AG04449 (cell line): ENCODE results near the gene PRKCZ.

Experiments
- CTCF ChIA-PET: fragments of 350-600 bp; formaldehyde crosslinking; extraction: SDS; loops from one replicate; lab custom pipeline; 2021; ENCODE audit warnings: antibody characterized with exemption; lab: Yijun Ruan, JAX
- POLR2A ChIA-PET: fragments of 400-600, 350-600 bp; formaldehyde crosslinking; extraction: SDS; loops from one replicate; lab custom pipeline; 2020; ENCODE audit warnings: antibody characterized with exemption, inconsistent platforms; lab: Yijun Ruan, JAX
- DNase-seq: peaks from one replicate; pipeline ENCODE4 v3.0.0-alpha.2; 2010; ENCODE audit warnings: low read depth, low spot score
- H3K4me3 ChIP-seq: 2 replicates; pipeline ENCODE4 v1.5.1; 2011; ENCODE audit warnings: low read depth, mild to moderate bottlenecking, control low read depth, low read length
- CTCF ChIP-seq: IDR thresholded peaks from one replicate; pipeline ENCODE4 v1.5.1; 2011; ENCODE audit warnings: mild to moderate bottlenecking, moderate library complexity, low read length, control low read depth, inconsistent platforms; ENCODE audit not compliant: insufficient read depth; ENCODE audit errors: missing control alignments

The PRKCZ gene

DNA sequence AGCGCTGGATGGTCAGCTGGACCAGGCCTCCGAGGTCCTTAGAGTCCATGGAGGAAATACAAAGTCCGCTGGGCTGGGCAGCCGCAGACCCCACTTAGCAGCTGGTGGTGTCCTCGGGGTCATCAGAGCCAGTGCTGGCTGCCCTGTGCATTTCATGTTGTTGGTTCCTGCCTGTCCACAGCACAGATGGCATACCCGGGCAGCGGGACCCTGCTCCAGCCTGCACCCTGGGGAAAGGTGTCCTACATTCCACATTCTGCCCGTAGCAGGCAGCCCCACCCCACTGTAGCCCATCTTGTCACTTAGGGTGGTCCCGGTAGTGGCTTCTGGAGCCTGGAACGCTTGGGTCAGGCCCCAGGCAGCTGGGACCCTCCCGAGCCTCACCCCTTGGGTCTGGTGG, 19.8 kb downstream of the PRKCZ start:
- TF ChIP-seq CTCF = no peak
- CTCF ChIA-PET = no interaction called here
- DNase-seq = no peak
- H3K4me3 ChIP-seq = no peak overlapping the region
- POLR2A ChIA-PET = no interaction called here

DNA sequence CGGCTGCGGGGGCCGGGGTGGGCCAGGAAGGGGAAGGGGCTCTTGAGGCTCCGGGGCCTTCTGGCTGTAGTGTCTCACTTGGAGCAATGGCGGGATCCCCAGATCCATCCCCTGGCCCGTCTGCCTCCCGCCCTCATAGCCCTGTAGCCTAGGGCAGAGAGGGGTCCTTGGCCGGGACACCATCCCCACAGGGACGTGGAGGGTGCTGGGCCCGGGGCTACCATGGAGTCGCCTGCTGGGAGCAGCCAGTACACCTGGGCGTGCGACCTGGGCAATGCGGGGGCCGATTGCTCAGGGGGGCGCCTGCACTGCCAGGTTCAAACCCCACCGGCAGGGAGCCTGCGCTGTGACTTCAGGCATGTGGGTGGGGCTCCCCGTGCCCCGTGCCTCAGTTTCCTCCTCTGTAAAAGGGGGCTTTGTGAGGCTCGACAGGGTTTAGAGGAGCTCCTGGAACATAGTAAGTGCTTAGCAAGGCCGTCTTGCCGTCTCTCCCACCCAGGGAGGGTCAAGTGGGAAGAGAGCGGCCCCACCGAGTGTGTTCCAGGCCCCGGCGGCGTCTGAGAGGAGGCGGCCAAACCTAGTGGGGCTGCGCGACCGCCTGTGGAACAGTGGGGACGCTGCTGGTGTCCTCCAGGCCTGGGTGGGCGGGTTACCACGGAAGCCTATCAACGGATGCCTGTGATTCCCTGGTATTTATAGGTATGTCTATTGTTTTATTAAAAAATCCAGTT, 20.8 kb downstream of the PRKCZ start:
- H3K4me3 ChIP-seq = no peak overlapping the region
- no peak for DNase-seq
- POLR2A ChIA-PET = no interaction called here
- no peak for TF ChIP-seq CTCF
- CTCF ChIA-PET = interaction anchor here (1.5 to 1.6 kb wide), 4 partner anchors 19 to 103 kb away, joined by 3 to 9 read pairs (median 5); no protein-coding TSS in a partner anchor

DNA sequence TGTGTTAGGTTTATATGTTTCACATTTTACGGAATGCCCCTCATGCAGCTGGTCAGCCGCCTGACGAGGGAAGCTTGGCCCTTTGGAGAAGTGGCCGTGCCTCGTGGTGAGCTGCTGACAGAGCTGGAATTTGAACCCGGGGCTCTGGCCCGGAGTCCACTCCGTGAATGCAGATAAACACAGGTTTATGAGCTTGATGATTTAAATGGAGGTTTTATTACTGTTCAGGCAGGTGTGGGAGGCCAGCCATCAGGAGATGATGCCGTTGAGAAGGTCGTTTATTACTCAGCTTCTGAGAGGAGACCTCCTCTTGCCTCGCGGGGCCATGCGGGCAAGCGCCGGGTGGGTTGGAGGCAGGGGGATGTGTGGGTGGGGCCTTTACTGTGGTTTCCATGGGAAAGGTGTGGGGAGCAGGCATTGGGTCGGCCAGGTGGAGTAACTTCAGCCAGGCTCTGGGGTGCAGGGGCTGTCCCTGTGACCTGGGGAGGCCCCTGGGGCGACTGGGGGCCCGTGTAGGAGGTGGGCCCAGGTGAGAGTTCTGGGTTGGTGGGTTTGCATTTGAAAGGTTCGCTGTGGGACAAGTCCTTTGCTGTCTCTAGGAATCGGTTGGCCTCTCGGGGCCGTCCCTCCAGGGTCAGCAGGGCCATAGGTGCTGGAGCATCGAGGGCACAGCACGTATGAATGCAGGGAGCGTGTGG, 22.0 kb downstream of the PRKCZ start:
- no peak for DNase-seq
- POLR2A ChIA-PET = no interaction called here
- TF ChIP-seq CTCF = no peak
- CTCF ChIA-PET = interaction anchor here (0.7 to 1.6 kb wide), 5 partner anchors 18 to 102 kb away, joined by 3 to 9 read pairs (median 4); no protein-coding TSS in a partner anchor
- H3K4me3 ChIP-seq = no peak overlapping the region

GRCh38 chr1:2072891-2073290, 22.7 kb downstream of the PRKCZ start:
- ChIA-PET CTCF (interaction anchor here (0.7 to 1.6 kb wide), 5 partner anchors 16 to 67 kb away, joined by 3 to 4 read pairs (median 3); no protein-coding TSS in a partner anchor), POLR2A (no interaction called here)
- TF ChIP-seq CTCF = no peak
- H3K4me3 ChIP-seq = no peak overlapping the region
- no peak for DNase-seq

- POLR2A ChIA-PET = no interaction called here
- no peak for TF ChIP-seq CTCF
- DNase-seq = no peak
- peak overlapping the region; percentile 54 for H3K4me3 ChIP-seq
- CTCF ChIA-PET = interaction anchor here (0.7 to 1.6 kb wide), 4 partner anchors 15 to 66 kb away, joined by 3 to 4 read pairs (median 4); no protein-coding TSS in a partner anchor
These were observed 23.4 kb downstream of the PRKCZ start for GRCh38 chr1:2073382-2074230.

DNA sequence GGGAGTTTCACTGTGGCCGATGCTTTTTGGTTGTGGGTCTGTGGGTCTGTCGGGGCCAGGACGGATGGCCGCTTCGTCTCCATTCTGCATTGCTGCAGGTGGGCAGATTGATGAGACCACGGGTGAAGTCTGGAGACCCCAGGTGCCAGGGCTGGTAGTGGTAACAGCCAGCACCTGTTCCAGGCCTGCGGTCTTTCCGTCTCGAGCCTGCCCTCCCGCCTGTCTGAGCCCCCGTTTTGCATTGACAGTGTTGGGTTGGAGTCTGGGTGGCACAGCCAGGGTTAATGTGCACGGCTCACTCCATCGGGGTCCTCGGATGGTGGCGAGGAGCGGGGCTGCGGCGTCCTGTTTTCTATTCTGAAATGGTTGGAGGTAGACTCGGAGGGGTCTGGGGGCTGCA, 24.2 kb downstream of the PRKCZ start:
- CTCF ChIA-PET = interaction anchor here (1.6 kb wide), 1 partner anchor 29 kb away, joined by 3 read pairs; no protein-coding TSS in a partner anchor
- DNase-seq = no peak
- TF ChIP-seq CTCF = no peak
- POLR2A ChIA-PET = no interaction called here
- peak overlapping the region; percentile 54 for H3K4me3 ChIP-seq
